Activated CD8-positive, alpha-beta memory T cell treated with anti-CD3 and anti-CD28 coated beads, Interleukin-2, amount 10 ng/mL, durations not matched to agents 7 days and 5 days (primary cell): ENCODE results near the gene FABP2. TPM values are rescaled to one million over a fixed set of nuclear protein-coding genes. Genes with fewer than 3 reads are reported as not detected.
"Not testable (repeated sequence)": the region's sequence is repeated elsewhere in the genome, so short reads cannot be mapped to it uniquely, and the experiment has no call there.

Experiments used
- ATAC-seq: fragments of 150-1000 bp; cut with Tn5 transposase; one replicate; pipeline ENCODE4 v1.10.0; 2021; ENCODE audit warnings: moderate library complexity
- CTCF ChIA-PET: fragments of 350-600 bp; sonication (Branson Sonifier 250); formaldehyde crosslinking; loops from one replicate; lab custom pipeline; 2021; ENCODE audit warnings: antibody characterized with exemption; lab: Charles Lee
- DNase-seq: peaks from one replicate; pipeline ENCODE4 v3.0.0-alpha.2; 2020
- H3K27ac Mint-ChIP-seq: one replicate; pipeline ENCODE4 v1.8.0; 2021; ENCODE audit warnings: mild to moderate bottlenecking, mixed read lengths
- H3K27me3 Mint-ChIP-seq: one replicate; pipeline ENCODE4 v1.8.0; 2021; ENCODE audit warnings: mixed read lengths
- H3K36me3 Mint-ChIP-seq: one replicate; pipeline ENCODE4 v1.8.0; 2021; ENCODE audit warnings: mild to moderate bottlenecking, mixed read lengths
- H3K4me1 Mint-ChIP-seq: one replicate; pipeline ENCODE4 v1.8.0; 2021; ENCODE audit warnings: mixed read lengths
- H3K4me3 Mint-ChIP-seq: one replicate; pipeline ENCODE4 v1.8.0; 2021; ENCODE audit warnings: mild to moderate bottlenecking, moderate library complexity, mixed read lengths
- H3K9me3 Mint-ChIP-seq: one replicate; pipeline ENCODE4 v1.8.0; 2022; ENCODE audit warnings: low read depth, mixed read lengths
- total RNA-seq, 2 experiments: library from RNA; stranded (reverse); gene quantifications; one replicate each; pipeline ENCODE4 v1.2.3, GENCODE V29; 2021

The FABP2 gene
- total RNA-seq, 2 experiments from 2014 or later: not detected

DNA sequence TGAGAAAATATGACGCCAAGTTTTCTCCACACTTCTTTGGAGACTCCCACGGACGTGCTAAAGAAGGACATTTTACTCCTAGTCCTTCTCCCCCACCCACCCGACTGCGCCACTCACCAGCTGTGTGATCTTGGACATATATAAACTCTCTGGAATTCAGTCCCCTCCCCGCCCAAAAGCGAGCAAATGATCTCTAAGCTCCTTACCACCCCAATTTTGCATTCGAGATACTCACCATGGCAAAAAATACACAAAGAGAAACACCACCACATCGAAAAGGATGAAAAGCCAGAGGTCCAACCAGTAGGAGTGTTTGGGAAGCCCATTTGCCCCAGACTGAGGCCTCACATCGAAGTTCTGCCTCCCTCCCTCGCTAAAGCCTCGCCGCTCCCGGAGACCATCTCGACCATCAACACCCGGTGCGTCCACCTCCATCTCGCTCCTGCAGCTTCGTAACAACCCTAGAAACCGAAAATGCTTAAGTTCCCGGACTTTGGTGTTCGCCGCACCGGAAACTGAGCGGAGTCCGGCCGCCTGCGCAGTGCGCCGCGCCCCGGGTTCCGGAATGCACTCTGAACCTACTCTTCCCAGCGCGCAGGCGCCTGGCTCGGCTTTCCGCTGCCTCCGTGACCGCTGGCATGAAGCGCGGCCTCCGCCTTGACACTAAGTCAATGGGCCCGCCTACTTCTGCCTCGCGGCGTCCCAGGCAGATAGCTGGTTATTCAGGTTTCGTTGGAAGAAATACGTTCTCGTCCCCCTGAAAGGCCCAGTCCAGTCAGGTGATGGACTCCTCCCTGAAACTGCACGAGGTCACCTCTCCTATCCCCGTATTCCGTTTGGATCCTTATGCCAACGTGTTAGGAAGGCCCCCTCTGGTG is 21.6 kb downstream of the FABP2 start:
- H3K4me3 Mint-ChIP-seq: peak overlapping the region; percentile 86
- H3K36me3 Mint-ChIP-seq: peaks cover 33% of the 10 kb centered on the region
- peak; percentile 96 for DNase-seq
- CTCF ChIA-PET: interaction anchor here (0.7 to 3.6 kb wide), 8 partner anchors 12 to 328 kb away, joined by 3 to 15 read pairs (median 4); partner anchors contain the start of gene PDE5A
- H3K27ac Mint-ChIP-seq: peak overlapping the region; percentile 98
- peak; percentile 99 for ATAC-seq
- no peaks in the 10 kb centered on the region for H3K9me3 Mint-ChIP-seq
- H3K4me1 Mint-ChIP-seq: peaks cover 26% of the 10 kb centered on the region
- H3K27me3 Mint-ChIP-seq: no peaks in the 10 kb centered on the region

DNA sequence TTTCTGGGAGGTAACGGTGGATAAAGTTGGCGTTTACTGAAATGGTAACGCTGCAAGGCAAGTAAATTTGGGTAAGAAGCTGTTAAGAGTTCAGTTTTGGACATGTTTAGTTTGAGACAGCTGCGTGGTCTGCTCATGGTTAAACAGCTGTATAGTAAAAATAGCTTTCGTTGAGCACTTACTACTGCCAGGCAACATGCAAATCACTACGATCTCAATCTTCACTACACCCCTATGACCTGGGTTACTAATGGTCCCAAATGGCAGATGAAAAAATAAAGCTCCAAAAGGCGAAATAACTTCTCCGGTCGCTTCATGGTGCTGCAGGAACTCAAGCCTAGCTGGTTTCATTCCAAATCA is 22.2 kb downstream of the FABP2 start:
- peak overlapping the region; percentile 86 for H3K4me3 Mint-ChIP-seq
- H3K27ac Mint-ChIP-seq: peak overlapping the region; percentile 98
- CTCF ChIA-PET: interaction anchor here (1.0 to 3.6 kb wide), 7 partner anchors 12 to 328 kb away, joined by 3 to 15 read pairs (median 4); partner anchors contain the start of gene PDE5A
- DNase-seq (no peak), ATAC-seq (peak; percentile 1)
- no peaks in the 10 kb centered on the region for H3K9me3 Mint-ChIP-seq
- peaks cover 26% of the 10 kb centered on the region for H3K4me1 Mint-ChIP-seq
- peaks cover 33% of the 10 kb centered on the region for H3K36me3 Mint-ChIP-seq
- H3K27me3 Mint-ChIP-seq: no peaks in the 10 kb centered on the region

DNA sequence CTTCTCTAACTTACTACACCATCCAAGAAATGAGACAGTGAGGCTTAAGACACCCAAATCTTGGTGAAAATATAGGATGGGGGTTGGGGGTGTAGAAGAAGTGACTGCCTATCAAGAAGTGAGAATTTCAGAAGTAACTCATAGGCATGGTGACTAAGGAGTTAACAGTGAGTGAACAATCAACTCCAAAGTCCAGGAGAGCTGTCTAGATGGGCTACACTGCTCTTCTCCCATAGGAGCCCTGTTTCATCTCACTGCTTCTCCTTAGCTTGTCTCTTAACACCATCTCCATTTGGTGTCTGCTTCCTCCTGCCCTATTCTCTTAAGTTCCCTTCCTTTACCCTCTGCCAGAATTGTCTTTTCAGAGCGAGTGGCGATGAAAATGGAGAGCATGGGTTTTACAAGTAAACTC is 22.7 kb downstream of the FABP2 start:
- ATAC-seq (no peak), DNase-seq (no peak)
- Mint-ChIP-seq H3K4me3 (peak overlapping the region; percentile 86), H3K27me3 (no peaks in the 10 kb centered on the region), H3K36me3 (peaks cover 33% of the 10 kb centered on the region), H3K4me1 (peaks cover 26% of the 10 kb centered on the region), H3K27ac (peak overlapping the region; percentile 98), H3K9me3 (no peaks in the 10 kb centered on the region)
- CTCF ChIA-PET: interaction anchor here (0.9 to 3.6 kb wide), 8 partner anchors 11 to 329 kb away, joined by 3 to 15 read pairs (median 4); partner anchors contain the start of gene PDE5A

DNA sequence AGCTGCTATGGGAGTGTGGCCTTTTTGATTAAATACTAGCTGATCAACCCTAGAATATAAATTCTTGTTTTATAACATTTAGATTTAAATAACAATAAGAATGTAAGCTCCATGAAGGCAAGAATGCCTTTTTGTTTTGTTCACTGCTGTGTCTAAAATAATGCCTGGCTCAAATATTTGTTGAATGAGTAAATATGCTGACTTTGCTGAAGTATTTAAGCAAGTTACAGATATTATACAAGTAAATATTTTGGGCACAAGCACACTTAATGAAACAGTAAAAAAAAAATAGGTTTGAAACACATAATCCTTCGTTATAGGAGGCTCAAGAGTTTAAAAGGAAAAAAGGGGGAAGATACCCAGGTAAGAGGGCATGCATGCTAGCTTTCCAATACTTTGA is 24.1 kb downstream of the FABP2 start:
- H3K9me3 Mint-ChIP-seq: no peaks in the 10 kb centered on the region
- H3K27ac Mint-ChIP-seq: no peak overlapping the region
- H3K4me3 Mint-ChIP-seq: no peak overlapping the region

DNA sequence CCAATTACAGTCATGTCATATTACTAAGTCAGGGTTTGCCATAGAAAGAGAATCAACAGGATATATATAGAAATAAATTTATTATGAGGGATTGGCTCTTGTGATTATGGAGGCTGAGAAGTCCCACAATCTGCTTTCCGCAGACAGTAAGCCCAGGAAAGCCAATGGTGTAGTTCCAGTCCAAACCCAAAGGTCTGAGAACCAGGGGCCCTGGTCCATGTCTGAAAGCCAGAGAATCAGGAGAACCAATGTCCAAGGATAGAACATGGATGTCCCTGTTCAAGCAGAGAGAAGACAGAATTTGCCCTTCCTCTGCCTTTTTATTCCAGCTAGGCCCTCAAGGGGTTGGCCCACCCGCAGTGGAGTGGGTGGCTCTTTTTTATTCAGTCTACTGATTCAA is 25.6 kb downstream of the FABP2 start:
- H3K36me3 Mint-ChIP-seq: peaks cover 31% of the 10 kb centered on the region
- ATAC-seq: no peak
- no peak overlapping the region for H3K27ac Mint-ChIP-seq
- no peaks in the 10 kb centered on the region for H3K27me3 Mint-ChIP-seq
- CTCF ChIA-PET: interaction anchor here (1.2 kb wide), 1 partner anchor 332 kb away, joined by 3 read pairs; the partner anchor contains the start of gene PDE5A
- no peak overlapping the region for H3K4me3 Mint-ChIP-seq
- DNase-seq: no peak
- H3K4me1 Mint-ChIP-seq: peaks cover 24% of the 10 kb centered on the region
- no peaks in the 10 kb centered on the region for H3K9me3 Mint-ChIP-seq

More for the DNA sequence above, 24.1 kb downstream of the FABP2 start:
- no peaks in the 10 kb centered on the region for H3K27me3 Mint-ChIP-seq
- CTCF ChIA-PET: interaction anchor here (1.2 to 3.6 kb wide), 3 partner anchors 85 to 330 kb away, joined by 5 to 15 read pairs (median 6); partner anchors contain the start of genes PDE5A and USP53
- ATAC-seq (no peak), DNase-seq (no peak)
- H3K36me3 Mint-ChIP-seq: peaks cover 33% of the 10 kb centered on the region
- H3K4me1 Mint-ChIP-seq: peaks cover 26% of the 10 kb centered on the region

DNA sequence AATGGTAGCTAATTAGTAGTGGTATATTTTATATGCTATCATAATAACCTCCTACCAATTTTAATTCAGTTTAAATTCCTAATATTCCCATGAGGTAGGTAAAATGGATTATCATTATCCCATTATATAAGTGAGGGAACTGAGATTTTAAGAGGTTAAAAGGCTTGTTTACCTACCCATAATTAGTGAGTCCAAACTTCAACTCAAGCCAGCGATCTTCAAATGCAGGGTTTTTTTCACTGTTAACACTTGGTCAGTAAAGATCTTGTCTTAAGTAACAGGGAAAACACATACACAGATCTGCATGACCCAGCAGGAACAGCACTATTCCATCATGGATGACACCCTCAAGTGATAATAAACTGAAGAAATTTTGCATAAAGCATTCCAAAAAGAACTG is 31.3 kb downstream of the FABP2 start:
- DNase-seq (no peak), ATAC-seq (no peak)
- Mint-ChIP-seq H3K36me3 (no peaks in the 10 kb centered on the region), H3K9me3 (no peaks in the 10 kb centered on the region), H3K27me3 (no peaks in the 10 kb centered on the region), H3K4me1 (peaks cover 3% of the 10 kb centered on the region), H3K27ac (no peak overlapping the region), H3K4me3 (no peak overlapping the region)
- CTCF ChIA-PET: interaction anchor here (1.2 to 3.7 kb wide), 2 partner anchors 248 to 257 kb away, joined by 3 to 22 read pairs; no protein-coding TSS in a partner anchor

DNA sequence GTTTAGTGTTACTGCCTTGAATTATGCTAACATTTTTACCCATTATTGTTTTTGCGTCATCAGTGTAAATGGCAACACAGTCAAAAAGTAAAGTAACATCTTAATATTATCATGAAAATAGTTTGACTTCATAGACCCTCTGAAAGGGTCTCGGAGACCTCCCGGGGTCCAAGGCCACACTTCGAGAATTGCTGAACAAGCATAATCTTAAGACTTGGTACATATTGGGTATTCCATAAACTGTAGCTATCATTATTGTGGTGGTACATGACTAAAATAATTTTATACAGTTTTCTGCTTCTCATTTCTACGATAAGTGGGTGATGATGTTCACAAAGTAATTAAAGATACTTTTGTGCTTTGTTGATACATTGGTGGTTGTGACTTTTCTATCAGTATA is 32.6 kb downstream of the FABP2 start:
- no peak overlapping the region for H3K4me3 Mint-ChIP-seq
- CTCF ChIA-PET: interaction anchor here (1.2 to 3.7 kb wide), 3 partner anchors 247 to 255 kb away, joined by 3 to 22 read pairs (median 16); no protein-coding TSS in a partner anchor
- no peaks in the 10 kb centered on the region for H3K36me3 Mint-ChIP-seq
- no peak for ATAC-seq
- peaks cover 12% of the 10 kb centered on the region for H3K4me1 Mint-ChIP-seq
- no peak overlapping the region for H3K27ac Mint-ChIP-seq
- no peaks in the 10 kb centered on the region for H3K27me3 Mint-ChIP-seq
- DNase-seq: no peak
- no peaks in the 10 kb centered on the region for H3K9me3 Mint-ChIP-seq

DNA sequence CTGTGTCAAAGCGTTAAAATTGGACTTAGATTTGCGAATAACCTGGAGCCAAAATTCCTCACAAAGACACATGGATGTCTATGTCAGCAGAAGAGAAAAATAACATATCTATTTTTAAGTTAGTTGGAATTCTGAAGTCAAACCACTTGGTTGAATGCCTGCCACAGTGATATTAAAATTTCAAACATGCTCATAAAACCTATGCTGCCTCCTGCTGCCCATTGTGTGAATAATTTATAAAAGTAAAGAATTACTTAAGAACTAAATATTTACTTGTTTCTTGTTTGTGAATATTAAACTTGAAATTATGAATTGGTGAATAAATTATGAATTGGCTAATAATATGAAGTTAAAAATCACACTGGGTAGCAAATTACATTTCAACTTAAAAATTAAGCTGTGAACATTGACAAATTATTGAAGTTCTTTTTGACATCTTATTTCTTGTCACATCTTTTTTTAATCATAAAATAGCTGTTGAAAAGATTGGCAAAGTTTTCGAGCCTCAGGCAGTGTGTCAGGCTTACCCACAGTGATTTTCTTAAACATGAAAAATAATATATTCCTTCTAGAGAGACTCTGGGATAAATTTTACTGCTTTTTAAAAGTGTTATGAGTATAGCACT is 35.4 kb downstream of the FABP2 start:
- Mint-ChIP-seq H3K36me3 (no peaks in the 10 kb centered on the region), H3K9me3 (no peaks in the 10 kb centered on the region), H3K4me3 (no peak overlapping the region), H3K27me3 (no peaks in the 10 kb centered on the region), H3K4me1 (peaks cover 14% of the 10 kb centered on the region), H3K27ac (no peak overlapping the region)
- DNase-seq (no peak), ATAC-seq (no peak)
- CTCF ChIA-PET: interaction anchor here (0.9 to 1.1 kb wide), 5 partner anchors 13 to 305 kb away, joined by 3 to 5 read pairs (median 4); no protein-coding TSS in a partner anchor

DNA sequence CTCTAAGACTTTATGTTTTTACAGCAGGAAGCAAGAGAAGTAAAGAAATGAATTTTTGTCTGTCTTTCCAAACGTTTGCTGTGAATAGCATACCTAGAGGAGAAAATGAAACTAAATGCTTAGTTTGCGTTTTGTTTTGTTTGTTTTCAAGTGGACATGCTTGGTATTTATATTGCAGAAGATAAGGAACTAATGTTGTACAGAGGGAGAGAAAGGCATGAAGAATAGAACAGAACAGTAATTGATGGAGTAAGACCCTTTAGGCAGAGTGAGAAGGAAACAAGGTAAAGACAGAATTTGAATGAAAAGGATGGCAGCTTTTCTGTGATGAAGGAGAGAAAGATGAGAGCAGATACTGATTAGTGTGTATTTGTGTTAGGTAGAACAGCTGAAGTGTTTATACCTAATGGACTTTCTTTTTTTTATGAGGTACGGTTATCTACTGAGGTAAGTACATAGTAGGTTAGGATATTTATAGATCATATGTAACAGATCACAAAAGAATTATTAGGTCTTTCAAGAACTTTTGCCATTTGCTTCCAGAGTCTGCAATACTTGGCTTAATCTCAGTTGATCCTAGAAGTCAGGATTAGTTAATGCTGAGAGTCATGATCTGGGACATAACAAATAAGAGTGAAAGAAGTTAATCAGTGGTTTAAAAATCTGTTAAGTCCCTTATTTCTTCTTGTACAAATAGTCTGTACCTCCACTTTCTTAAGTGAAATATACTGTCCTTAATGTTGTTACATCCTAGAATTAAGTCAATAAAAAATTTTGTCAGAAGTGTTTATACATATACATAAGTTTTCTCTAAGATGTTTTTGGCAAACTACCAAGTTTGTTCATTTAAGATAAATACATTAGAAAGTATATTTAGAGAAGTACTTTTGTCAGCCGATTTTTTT is 36.8 kb downstream of the FABP2 start:
- H3K4me1 Mint-ChIP-seq: peaks cover 14% of the 10 kb centered on the region
- CTCF ChIA-PET: interaction anchor here (1.2 kb wide), 1 partner anchor 244 kb away, joined by 3 read pairs; no protein-coding TSS in a partner anchor
- DNase-seq: no peak
- H3K36me3 Mint-ChIP-seq: peaks cover under 1% of the 10 kb centered on the region
- peak; percentile 83 for ATAC-seq
- no peaks in the 10 kb centered on the region for H3K9me3 Mint-ChIP-seq
- H3K27ac Mint-ChIP-seq: peak overlapping the region; percentile 79
- no peaks in the 10 kb centered on the region for H3K27me3 Mint-ChIP-seq
- peak overlapping the region; percentile 79 for H3K4me3 Mint-ChIP-seq

DNA sequence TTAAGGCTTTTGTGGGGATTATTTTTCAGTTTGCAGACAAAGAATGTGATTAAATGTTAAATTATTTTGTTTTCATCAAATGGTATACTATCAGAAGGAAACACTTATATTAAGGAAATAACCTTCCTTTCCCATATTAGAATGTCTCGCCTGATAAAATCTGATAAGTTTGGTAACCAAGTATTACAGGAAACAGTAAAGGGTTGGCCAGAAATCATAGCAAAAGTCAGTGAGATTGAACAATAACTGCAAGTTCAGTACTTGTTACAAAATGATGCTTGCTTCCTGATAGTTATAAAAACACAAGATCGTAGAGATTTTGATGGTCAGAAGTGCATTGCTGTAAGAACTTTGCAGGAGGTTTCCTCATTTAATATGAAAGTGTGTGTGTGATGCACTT is 40.5 kb downstream of the FABP2 start:
- H3K9me3 Mint-ChIP-seq: no peaks in the 10 kb centered on the region

DNA sequence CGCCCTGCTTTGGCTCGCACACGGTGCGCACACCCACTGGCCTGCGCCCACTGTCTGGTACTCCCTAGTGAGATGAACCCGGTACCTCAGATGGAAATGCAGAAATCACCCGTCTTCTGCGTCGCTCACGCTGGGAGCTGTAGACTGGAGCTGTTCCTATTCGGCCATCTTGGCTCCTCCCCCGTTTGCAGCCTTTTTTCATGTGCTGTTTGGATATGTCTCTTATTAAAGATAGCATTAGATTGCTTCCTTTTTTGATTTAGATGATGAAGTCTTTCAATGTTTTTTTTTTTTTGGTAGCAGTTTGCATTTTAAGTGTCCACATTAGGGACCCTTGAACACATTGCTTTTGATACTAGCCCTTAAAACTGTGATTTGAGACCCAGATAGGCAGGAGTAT is 42.0 kb downstream of the FABP2 start:
- H3K27me3 Mint-ChIP-seq, H3K4me1 Mint-ChIP-seq, H3K9me3 Mint-ChIP-seq, H3K36me3 Mint-ChIP-seq, ATAC-seq, H3K27ac Mint-ChIP-seq, DNase-seq, CTCF ChIA-PET, H3K4me3 Mint-ChIP-seq: not testable (repeated sequence)

More for the DNA sequence above, 40.5 kb downstream of the FABP2 start:
- Mint-ChIP-seq H3K4me3 (no peak overlapping the region), H3K27ac (no peak overlapping the region), H3K27me3 (no peaks in the 10 kb centered on the region), H3K36me3 (peaks cover 4% of the 10 kb centered on the region), H3K4me1 (peaks cover 15% of the 10 kb centered on the region)
- ATAC-seq: no peak
- no peak for DNase-seq
- CTCF ChIA-PET: no interaction called here

DNA sequence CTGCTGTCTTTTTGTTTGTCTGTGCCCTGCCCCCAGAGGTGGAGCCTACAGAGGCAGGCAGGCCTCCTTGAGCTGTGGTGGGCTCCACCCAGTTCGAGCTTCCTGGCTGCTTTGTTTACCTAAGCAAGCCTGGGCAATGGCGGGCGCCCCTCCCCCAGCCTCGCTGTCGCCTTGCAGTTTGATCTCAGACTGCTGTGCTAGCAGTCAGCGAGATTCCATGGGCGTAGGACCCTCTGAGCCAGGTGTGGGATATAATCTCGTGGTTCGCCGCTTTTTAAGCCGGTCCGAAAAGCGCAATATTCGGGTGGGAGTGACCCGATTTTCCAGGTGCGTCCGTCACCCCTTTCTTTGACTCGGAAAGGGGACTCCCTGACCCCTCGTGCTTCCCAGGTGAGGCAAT is 42.4 kb downstream of the FABP2 start:
- ATAC-seq, H3K27me3 Mint-ChIP-seq, H3K36me3 Mint-ChIP-seq, CTCF ChIA-PET, H3K27ac Mint-ChIP-seq, DNase-seq, H3K4me1 Mint-ChIP-seq, H3K4me3 Mint-ChIP-seq, H3K9me3 Mint-ChIP-seq: not testable (repeated sequence)
